CD4-positive, alpha-beta T cell treated with Interleukin-4 for 1 hour (primary cell): ENCODE results near the gene FIBCD1.
"Not testable (repeated sequence)": the region's sequence is repeated elsewhere in the genome, so short reads cannot be mapped to it uniquely, and the experiment has no call there.

Experiments used
- DNase-seq, 2 donors: peaks; one replicate each; pipeline ENCODE4 v3.0.0-alpha.2; 2020 to 2022

The FIBCD1 gene

DNA sequence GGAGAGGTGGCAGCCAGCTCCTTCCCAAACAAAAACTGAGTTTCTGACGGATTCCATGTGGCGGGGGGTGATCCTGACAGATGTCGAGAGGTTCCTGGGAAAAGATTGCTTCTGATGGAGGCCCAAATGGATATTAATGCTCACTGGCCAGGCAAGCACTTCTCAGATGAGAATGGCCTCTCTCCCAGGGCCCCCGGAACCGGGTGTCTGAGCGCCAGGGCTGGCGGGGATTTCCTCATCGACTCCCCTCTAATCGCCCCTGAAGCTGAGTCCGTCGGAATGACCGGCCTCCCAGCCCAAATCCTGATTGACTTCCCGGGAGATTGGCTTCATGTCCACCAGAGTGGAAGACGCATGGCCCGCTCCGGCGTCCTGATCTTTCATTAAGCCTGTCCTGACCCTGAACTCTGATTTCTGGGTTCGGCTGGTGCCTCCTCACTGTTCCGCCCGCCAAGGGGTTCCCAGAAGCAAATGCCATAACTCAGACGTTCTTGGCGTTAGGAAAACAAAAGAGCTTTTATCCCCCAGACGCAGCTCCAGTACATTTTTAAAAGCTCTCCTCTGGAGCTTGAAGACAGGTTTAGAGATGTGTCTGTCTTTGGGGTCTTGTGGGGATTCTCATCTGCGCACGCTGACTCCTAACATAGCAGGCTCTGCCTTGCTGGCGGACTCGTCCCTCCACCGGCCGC, 17.6 kb downstream of the FIBCD1 start:
- no peak for DNase-seq

- DNase-seq = no peak
Measured at GRCh38 chr9:130920762-130921299, 18.2 kb downstream of the FIBCD1 start.

DNA sequence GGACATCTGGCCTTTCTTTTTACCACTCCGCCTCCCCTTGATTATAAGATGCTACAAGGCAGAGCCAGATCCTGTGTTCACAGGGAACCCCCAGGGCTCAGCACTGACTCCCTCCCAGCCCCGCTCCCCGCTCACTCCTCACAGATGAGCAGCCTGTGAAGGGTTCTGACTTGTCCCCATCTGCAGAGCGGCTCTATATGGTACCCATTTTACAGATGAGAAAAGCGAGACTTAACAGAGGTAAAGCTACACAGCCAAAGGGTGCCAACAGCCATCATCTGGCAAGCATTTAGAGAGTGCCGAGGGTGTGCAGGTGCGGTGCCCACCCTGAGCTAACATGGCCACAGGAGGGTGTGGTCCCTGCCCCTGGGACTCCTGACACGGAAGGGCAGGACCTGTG, 18.8 kb downstream of the FIBCD1 start:
- DNase-seq = no peak

DNA sequence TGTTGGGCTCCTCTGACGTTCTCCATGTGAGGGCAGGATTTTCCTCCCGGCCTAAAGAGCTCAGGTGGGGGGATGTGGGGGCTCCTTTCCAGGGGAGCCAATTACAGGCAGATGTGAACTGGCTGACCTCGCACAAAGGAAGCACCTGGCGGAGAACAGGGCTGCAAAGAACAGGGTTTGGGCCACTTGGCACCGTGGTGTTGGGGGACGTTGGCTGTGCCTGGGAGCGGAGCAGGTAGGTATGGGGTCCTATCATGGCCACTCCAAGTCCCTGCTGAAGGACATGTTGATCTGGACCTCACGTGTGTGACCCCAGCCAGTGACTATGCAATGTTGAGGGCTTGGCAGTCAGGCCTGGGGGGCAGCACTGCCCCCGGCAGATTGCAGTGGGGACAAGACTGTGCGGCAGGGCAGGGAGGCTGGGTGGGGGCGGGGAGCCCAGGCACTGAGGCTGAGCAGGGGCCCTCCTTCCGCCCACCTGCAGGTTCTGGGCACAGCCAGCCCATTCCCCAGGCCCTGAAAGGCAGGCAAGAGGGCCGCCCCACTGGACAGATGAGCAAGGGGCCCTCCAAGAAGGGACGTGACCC, 19.4 kb downstream of the FIBCD1 start:
- DNase-seq = no peak

- DNase-seq = no peak
Measured at GRCh38 chr9:130918826-130919558, 20.1 kb downstream of the FIBCD1 start.

GRCh38 chr9:130918101-130918825, 20.8 kb downstream of the FIBCD1 start:
- DNase-seq = no peak

DNA sequence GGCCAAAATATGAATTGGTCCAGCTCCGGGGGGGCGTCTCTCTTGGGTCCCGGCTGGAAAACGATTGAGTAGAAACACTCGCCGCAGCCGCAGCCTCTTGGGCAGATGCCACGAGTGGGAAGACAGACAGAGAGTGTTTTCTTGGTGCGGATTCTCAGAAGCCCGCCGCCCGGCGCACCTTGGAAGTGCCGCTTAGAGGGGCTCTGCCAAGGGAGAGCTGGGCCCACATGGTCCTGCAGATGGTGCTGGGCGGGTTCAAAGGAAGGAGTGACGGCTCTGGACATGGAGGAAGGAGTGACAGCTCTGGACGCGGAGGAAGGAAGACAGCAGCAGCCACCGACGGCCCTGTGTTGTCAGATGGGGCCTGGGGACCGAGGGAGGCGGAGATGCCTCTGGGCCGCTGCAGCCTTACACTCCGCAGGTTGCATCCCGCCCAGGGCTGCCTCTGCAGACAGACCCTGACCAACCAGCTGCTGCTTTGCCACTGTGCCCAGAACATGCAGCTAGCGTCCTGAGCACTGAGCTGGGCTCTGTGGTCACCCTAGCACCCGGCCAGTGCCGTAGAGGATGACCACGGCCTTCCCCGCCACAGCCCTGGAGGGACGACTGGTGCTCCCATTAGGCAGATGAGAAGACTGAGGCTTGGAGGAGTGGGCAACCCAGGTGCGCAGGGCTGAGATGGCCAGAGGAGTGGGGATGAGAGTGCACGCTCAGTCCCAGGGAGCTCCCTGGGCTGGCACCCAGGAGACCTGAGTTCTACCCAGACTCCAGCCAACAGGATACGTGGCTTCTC, 21.7 kb downstream of the FIBCD1 start:
- no peak for DNase-seq

DNA sequence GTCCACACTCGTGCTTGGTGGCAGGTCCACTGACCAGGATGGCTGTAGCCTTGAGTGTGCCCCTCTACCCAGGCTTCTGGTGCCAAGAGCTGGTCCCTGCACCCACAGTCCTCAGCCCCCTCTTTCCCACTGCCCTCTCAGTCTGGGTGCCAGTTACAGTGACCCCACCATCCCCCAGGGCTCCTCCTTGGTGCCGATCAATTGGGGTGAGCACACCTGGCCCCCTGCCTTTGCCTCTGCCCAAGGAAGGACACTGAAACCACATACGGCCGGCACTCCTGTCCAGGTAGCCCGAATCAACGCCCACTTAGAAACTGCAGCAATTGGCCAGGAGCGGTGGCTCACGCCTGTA, 24.0 kb downstream of the FIBCD1 start:
- no peak for DNase-seq

DNA sequence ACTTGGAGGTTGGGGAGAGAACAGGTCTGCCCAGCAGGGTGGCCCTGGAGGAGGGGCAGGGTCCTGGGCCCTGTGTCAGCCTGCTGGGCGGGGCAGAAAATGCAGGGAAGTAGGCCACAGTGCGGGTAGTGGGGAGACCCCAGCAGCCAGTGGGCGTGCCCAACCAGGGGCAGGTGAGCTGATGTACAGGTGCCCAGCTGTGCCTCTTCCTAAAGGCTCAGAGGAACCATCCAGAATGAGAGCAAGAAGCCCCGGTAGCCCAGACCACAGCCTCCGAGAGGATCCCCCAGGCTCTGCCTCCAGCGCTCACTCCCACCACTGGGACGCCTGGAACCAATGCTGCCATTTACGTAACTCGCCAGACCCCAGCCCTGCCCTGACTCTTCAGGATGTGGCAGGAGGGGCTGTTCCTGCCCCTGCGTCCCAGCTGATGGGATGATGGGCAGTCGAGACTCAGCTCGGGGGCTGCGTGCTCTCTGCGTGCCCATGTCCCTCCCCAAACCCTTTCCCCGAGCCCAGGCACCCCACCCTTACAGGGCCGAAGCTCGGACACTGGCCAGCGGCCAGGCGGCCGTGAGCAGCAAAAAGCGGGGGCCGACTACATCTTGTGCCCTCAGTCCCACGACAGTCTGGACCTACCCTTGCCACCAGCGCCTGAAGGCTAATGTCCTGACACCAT, 24.5 kb downstream of the FIBCD1 start:
- DNase-seq = no peak

DNA sequence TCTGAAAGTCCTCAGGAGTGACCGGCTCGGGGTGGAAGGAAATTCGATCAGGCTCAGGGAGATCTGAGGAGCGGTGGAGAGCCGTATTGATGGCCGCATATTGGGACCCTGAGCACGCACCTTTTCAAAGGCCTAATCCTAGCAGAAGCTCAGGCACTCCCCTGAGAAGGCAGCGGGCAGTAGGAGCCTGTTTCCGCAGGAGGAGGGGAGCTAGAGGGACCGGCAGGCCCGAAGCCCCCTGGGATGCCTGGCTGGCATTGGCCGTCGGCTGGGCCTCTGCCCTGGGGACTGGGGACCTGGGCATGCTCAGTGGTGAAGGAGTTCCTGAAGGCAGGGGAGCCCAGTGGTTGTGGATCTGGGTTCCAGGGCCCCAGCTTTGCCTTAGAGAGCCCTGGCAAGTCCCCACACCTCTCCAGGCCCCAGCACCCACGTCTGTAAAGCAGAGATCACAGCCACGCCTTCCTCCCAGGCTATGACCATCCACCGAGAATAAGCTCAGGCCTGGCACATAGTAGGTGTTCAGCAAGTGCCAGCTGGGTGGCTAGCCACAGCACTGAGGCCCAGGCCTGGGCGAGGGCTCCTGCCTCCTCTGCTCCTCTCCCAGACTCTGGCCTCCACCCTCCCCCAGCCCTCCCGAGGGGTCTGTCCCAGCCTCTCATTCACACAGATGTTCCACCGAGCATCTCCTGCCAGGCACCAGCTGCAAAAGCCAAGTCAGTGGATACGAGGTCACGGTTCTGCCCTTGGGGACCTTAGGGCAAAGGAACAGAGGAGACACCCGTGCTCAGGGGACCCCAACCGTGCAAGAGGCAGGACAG, 25.2 kb downstream of the FIBCD1 start:
- DNase-seq = no peak

DNA sequence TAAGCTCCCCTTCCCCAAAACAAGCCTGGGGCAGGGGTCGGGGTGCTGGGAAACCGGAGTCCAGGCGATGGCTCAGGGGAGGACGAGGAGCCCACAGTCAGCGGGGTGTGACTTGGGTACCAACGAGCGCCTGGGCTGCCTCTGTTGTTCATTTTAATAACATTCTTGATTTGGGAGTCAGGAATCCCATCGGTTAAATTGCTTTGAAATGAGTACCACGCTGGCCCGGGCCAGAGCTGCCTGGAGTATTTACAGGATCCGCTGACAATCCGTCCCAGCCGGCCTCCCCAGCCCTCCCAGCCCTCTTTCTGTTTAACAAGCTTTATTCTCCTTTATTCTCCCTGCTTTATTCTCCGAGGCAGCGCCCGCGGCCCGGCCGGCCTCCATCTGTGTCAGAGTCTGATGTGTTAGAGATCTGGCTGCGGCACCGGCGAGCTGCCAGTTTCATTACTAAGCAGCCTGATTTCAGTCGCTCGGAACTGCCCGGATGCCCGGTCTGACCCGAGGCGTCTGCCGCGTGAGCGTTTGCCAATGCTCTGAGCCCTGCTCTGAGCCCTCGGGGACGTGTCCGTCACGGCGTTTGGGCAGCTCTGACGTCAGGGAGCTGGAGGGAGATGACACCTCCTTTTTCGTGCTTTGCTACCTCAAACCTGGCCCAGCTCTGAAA, 26.0 kb downstream of the FIBCD1 start:
- no peak for DNase-seq

DNA sequence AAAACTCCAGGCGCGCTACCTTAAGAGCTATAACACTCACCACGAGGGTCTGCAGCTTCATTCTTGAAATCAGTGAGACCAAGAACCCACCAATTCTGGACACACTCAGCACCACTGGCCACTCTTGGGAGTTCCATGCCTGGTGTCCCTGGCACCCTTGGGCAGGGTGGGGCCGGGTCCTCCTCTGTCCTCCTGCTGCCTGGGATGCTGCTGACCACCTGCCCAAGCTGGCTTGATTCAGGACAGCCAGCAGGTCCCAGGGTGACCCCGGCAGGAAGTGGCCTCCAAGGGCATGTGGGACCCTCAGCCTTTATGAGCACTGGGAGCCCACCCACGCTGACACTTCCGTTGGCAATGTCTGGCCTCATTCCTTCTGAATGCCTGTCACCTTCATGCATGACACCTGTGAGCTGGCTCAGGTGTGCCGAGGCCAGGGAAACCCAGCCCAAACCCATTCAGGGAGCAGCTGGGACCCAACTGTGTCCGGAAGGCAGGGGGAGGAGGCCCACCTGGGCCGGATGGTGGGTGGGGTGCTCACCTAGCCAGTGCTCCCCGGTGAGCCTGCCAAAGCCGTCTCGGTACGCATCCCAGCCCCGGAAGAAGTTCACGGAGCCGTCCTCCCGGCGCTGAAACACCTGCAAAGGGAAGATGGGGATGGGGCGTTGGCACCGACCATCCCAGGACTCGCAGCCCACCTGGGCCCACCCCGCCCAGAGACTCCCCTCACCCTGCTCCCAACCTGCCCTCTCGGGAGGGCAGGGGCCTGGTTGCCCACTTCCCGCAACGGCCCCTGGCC, 27.6 kb downstream of the FIBCD1 start:
- no peak for DNase-seq

- DNase-seq = not testable (repeated sequence)
Measured at GRCh38 chr9:130910670-130911069, 28.4 kb downstream of the FIBCD1 start.

DNA sequence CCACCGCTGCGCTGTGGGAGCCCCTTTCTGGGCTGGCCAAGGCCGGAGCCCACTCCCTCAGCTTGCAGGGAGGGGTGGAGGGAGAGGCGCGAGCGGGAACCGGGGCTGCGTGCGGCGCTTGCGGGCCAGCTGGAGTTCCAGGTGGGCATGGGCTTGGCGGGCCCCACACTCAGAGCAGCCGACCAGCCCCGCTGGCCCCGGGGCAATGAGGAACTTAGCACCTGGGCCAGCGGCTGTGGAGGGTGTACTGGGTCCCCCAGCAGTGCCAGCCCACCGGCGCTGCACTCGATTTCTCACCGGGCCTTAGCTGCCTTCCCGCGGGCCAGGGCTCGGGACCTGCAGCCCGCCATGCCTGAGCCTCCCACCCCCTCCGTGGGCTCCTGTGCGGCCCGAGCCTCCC, 29.0 kb downstream of the FIBCD1 start:
- DNase-seq = not testable (repeated sequence)

GRCh38 chr9:130908878-130909355, 30.1 kb downstream of the FIBCD1 start:
- DNase-seq = no peak

- DNase-seq = no peak
Measured at GRCh38 chr9:130908146-130908877, 30.7 kb downstream of the FIBCD1 start.

- DNase-seq = no peak
Measured at GRCh38 chr9:130906735-130907416, 32.2 kb downstream of the FIBCD1 start.
